Measurements from ENCODE around the gene HECTD3. TPM values are rescaled to one million over a fixed set of nuclear protein-coding genes. Genes with fewer than 3 reads are reported as not detected.
"Not testable (repeated sequence)": the region's sequence is repeated elsewhere in the genome, so short reads cannot be mapped to it uniquely, and the experiment has no call there.

HECTD3 gene
- polyA plus RNA-seq, 1 donor from 2014 or later = 9.7 TPM

DNA sequence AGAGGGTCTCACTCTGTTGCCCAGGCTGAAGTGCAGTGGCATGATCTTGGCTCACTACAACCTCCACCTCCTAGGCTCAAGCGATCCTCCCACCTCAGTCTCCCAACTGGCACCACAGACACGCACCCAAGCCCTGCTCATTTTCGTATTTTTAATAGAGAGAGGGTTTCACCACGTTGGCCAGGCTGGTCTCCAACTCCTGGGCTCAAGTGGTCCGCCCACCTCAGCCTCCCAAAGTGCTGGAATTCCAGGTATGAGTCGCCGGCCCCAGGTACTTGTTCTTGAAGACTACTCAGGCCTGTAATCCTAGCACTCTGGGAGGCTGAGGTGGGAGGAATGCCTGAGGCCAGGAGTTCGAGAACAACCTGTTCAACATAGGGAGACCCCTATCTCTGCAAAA lies 9.5 kb downstream of the HECTD3 start:
- not testable (repeated sequence) for H3F3A ChIP-seq (ENCODE audit: insufficient read depth, low read length, poor library complexity, severe bottlenecking); H3K4me2 ChIP-seq (ENCODE audit: low read length); H3K27me3 ChIP-seq (ENCODE audit: insufficient read depth, low read depth, low read length); H2AFZ ChIP-seq (ENCODE audit: low read depth, low read length); H3K9me2 ChIP-seq (ENCODE audit: insufficient read depth, low read length); H3K9me3 ChIP-seq (ENCODE audit: low read length); H4K20me1 ChIP-seq (ENCODE audit: insufficient read depth); H3K79me2 ChIP-seq (replicated peaks; ENCODE audit: insufficient read depth, low read length); H3K27ac ChIP-seq (ENCODE audit: low read length); H3K36me3 ChIP-seq (ENCODE audit: insufficient read depth, low read length); H3K4me3 ChIP-seq (ENCODE audit: low read length); H3K9ac ChIP-seq (ENCODE audit: low read length)

DNA sequence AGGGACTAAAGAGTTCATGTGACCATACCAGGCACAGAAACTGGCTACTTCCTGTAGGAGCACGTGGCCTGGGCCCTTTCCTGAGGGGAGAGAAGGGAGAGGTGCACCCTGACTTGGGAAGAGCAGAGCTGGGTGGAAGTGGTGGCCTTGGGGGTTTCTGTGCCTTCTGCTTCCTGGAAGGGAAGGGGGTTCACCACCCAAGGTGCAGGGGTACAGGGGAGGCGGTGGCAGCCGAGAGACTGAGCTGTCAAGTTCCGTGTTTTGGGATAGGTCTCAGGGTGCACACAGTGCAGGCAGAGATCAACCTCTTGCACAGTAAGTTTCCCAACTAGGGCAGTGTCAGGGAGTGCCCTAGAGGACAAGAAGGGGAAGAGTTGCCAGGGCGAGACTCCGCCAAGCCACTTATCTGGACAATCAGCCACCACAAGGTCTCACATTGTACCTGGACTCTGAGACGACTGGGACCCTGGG lies 10.1 kb downstream of the HECTD3 start:
- no peak for TF ChIP-seq POLR2AphosphoS5 (IDR thresholded peaks at IDR 0.05)
- no peak for TF ChIP-seq RAD21 (conservative IDR thresholded peaks at IDR 0.05)
- TF ChIP-seq SMC3 (conservative IDR thresholded peaks at IDR 0.05; ENCODE audit: poor library complexity) = no peak
- TF ChIP-seq, protein P1, sequence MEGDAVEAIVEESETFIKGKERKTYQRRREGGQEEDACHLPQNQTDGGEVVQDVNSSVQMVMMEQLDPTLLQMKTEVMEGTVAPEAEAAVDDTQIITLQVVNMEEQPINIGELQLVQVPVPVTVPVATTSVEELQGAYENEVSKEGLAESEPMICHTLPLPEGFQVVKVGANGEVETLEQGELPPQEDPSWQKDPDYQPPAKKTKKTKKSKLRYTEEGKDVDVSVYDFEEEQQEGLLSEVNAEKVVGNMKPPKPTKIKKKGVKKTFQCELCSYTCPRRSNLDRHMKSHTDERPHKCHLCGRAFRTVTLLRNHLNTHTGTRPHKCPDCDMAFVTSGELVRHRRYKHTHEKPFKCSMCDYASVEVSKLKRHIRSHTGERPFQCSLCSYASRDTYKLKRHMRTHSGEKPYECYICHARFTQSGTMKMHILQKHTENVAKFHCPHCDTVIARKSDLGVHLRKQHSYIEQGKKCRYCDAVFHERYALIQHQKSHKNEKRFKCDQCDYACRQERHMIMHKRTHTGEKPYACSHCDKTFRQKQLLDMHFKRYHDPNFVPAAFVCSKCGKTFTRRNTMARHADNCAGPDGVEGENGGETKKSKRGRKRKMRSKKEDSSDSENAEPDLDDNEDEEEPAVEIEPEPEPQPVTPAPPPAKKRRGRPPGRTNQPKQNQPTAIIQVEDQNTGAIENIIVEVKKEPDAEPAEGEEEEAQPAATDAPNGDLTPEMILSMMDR (IDR thresholded peaks at IDR 0.05; ENCODE audit: poor library complexity, severe bottlenecking) = no peak
- TF ChIP-seq EZH2 (IDR thresholded peaks at IDR 0.05; ENCODE audit: borderline replicate concordance, insufficient read depth, low read length, poor library complexity, severe bottlenecking) = no peak
- no peak for TF ChIP-seq TAF1 (IDR thresholded peaks at IDR 0.05; ENCODE audit: low read depth)
- no peak for TF ChIP-seq EP300 (conservative IDR thresholded peaks at IDR 0.05; ENCODE audit: poor library complexity, severe bottlenecking)
- TF ChIP-seq, protein P2, sequence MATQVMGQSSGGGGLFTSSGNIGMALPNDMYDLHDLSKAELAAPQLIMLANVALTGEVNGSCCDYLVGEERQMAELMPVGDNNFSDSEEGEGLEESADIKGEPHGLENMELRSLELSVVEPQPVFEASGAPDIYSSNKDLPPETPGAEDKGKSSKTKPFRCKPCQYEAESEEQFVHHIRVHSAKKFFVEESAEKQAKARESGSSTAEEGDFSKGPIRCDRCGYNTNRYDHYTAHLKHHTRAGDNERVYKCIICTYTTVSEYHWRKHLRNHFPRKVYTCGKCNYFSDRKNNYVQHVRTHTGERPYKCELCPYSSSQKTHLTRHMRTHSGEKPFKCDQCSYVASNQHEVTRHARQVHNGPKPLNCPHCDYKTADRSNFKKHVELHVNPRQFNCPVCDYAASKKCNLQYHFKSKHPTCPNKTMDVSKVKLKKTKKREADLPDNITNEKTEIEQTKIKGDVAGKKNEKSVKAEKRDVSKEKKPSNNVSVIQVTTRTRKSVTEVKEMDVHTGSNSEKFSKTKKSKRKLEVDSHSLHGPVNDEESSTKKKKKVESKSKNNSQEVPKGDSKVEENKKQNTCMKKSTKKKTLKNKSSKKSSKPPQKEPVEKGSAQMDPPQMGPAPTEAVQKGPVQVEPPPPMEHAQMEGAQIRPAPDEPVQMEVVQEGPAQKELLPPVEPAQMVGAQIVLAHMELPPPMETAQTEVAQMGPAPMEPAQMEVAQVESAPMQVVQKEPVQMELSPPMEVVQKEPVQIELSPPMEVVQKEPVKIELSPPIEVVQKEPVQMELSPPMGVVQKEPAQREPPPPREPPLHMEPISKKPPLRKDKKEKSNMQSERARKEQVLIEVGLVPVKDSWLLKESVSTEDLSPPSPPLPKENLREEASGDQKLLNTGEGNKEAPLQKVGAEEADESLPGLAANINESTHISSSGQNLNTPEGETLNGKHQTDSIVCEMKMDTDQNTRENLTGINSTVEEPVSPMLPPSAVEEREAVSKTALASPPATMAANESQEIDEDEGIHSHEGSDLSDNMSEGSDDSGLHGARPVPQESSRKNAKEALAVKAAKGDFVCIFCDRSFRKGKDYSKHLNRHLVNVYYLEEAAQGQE (IDR thresholded peaks at IDR 0.05; ENCODE audit: borderline replicate concordance) = no peak
- no peak for TF ChIP-seq MXI1 (conservative IDR thresholded peaks at IDR 0.05; ENCODE audit: poor library complexity, severe bottlenecking)
- peaks cover 5% of the 10 kb centered on the region for H3K36me3 ChIP-seq (ENCODE audit: insufficient read depth, low read length)

DNA sequence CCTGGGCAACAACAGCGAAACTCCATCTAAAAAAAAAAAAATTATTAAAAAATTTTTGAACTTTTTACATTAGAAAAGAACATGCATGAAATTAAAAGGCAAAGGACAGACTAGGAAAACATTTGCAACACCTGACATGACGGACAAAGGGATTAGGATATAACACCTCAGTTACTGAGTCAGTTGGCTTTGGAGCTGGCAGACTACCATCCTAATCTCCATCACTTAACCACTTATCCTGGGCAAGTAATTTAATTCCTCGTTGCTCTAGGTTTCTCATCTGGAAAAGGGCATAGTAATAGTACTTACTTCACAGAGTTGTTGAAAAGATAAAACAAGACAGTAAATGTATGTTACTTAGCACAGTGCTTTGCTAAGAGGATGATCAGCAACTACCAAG lies 11.9 kb downstream of the HECTD3 start:
- no peaks in the 10 kb centered on the region for H3K27me3 ChIP-seq (ENCODE audit: insufficient read depth, low read depth, low read length)
- no peak for TF ChIP-seq EZH2 (IDR thresholded peaks at IDR 0.05; ENCODE audit: borderline replicate concordance, insufficient read depth, low read length, poor library complexity, severe bottlenecking)
- no peak for TF ChIP-seq POLR2AphosphoS5 (IDR thresholded peaks at IDR 0.05)
- no peak overlapping the region for H3K4me3 ChIP-seq (ENCODE audit: low read length)
- H3K27ac ChIP-seq (ENCODE audit: low read length) = no peak overlapping the region
- H3F3A ChIP-seq (ENCODE audit: insufficient read depth, low read length, poor library complexity, severe bottlenecking) = no peaks in the 10 kb centered on the region
- H3K9ac ChIP-seq (ENCODE audit: low read length) = no peak overlapping the region
- no peak overlapping the region for H3K4me2 ChIP-seq (ENCODE audit: low read length)
- H2AFZ ChIP-seq (ENCODE audit: low read depth, low read length) = no peak overlapping the region
- H4K20me1 ChIP-seq (ENCODE audit: insufficient read depth) = no peaks in the 10 kb centered on the region
- H3K9me2 ChIP-seq (ENCODE audit: insufficient read depth, low read length) = no peaks in the 10 kb centered on the region
- no peaks in the 10 kb centered on the region for H3K36me3 ChIP-seq (ENCODE audit: insufficient read depth, low read length)
- no peaks in the 10 kb centered on the region for H3K79me2 ChIP-seq (replicated peaks; ENCODE audit: insufficient read depth, low read length)
- H3K9me3 ChIP-seq (ENCODE audit: low read length) = no peaks in the 10 kb centered on the region

More for the DNA sequence above, 10.1 kb downstream of the HECTD3 start:
- Histone ChIP-seq H3F3A (ENCODE audit: insufficient read depth, low read length, poor library complexity, severe bottlenecking) (no peaks in the 10 kb centered on the region), H3K4me3 (ENCODE audit: low read length) (no peak overlapping the region), H4K20me1 (ENCODE audit: insufficient read depth) (no peaks in the 10 kb centered on the region), H3K79me2 (replicated peaks; ENCODE audit: insufficient read depth, low read length) (no peaks in the 10 kb centered on the region), H2AFZ (ENCODE audit: low read depth, low read length) (no peak overlapping the region), H3K9me3 (ENCODE audit: low read length) (no peaks in the 10 kb centered on the region), H3K27me3 (ENCODE audit: insufficient read depth, low read depth, low read length) (no peaks in the 10 kb centered on the region), H3K27ac (ENCODE audit: low read length) (no peak overlapping the region), H3K9ac (ENCODE audit: low read length) (no peak overlapping the region), H3K4me2 (ENCODE audit: low read length) (no peak overlapping the region), H3K9me2 (ENCODE audit: insufficient read depth, low read length) (no peaks in the 10 kb centered on the region)
